Kidney capillary endothelial cell (primary cell): ENCODE results near the gene KCNS3.

Source experiments
- DNase-seq: peaks from one replicate; pipeline ENCODE4 v3.0.0-alpha.2; 2018; ENCODE audit warnings: low spot score

Gene KCNS3, protein sequence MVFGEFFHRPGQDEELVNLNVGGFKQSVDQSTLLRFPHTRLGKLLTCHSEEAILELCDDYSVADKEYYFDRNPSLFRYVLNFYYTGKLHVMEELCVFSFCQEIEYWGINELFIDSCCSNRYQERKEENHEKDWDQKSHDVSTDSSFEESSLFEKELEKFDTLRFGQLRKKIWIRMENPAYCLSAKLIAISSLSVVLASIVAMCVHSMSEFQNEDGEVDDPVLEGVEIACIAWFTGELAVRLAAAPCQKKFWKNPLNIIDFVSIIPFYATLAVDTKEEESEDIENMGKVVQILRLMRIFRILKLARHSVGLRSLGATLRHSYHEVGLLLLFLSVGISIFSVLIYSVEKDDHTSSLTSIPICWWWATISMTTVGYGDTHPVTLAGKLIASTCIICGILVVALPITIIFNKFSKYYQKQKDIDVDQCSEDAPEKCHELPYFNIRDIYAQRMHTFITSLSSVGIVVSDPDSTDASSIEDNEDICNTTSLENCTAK

DNA sequence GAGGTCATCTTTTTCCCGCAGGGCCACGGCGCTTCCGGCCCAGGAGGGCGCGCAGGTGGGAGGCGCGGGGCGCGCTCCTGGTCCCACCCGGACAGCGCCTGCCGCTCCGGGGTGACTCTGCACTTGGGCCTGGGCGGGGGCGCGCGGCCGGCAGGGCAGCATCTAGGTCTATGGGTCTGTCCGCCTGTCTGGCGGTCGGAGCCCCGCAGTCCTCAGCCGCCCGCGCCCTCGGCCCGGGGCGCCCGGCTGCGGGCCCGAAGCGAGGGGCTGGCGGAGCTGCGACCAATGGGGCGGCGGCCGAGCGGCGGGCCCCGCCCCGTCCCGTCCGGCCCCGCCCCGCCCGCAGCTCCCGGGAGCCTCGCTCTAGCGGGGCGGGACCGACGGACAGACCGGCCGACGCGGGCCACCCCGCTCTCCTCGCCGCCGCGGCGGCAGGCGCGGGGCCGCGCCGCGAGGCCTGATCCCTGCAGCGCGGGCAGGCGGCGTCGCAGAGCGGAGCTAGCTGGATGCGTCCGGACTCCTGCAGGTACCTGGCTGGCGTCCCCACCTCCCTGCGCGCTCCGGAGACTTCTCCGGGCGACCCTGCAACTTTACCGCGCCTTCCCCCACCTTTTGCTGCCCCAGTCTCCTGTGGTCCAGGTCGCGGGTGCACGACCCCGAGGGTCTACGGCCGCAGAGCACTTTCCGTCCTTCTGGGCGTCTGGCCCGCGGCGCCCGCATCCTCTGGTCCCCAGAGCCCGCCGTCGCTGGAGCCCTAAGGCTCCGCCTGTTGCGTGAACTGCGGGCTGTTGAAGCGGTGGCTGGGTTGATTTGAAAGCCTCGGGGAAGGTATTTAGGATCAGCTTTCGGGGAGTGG, at the start of gene KCNS3:
Gene KCNS3, plus strand, starts transcription at position 387 of the 856 bp plus-strand sequence. CDS start 52,342 bp downstream, outside the sequence.
- DNase-seq: peak; percentile 7

DNA sequence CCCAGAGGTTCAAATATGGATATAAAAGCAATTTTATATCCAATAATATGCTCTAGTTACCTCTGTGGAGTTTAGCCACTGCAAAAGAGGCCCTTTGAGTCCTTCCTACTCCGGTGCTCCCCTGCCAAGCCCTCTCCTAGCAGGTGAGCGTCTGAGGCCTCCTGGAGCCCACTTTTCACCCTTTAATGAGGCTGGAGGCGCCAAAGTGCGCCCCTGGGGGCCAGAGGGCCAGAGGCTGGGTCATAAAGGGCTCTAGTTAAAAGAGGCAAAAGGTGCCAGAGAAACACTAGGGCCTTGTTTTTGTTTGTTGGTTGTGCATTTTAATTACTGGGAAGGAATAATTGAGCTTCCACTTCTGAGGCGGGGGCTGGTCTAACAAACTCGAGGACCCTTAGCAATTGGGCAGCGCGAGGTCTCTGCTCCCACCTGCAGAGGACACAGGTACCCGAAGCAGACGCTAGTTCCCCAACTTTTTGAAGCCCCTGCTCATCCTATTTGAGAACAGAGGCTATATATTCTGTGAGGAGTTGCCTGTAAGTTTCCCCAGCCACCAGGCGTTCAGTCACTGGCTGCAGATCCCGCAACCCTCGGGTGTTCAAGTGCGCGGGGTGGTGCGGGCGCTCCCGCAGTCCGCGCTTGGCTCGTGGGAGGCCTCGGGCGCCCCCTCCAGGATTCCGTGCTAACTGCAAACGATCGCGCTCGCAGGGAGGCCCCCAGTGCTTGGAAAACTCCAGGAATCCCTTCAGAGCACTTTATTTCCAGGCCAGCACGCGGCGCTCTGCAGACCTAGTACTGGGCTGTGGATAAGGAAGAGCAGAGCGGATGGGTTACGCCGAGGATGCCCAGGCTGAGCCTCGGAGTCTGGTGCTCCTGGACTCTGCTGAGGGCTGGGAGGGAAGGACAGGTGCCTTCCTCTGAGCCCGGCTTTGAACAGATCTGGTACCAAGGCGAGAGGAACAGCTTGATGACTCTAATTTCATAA, 48.1 kb upstream of the KCNS3 start:
- peak; percentile 58 for DNase-seq

DNA sequence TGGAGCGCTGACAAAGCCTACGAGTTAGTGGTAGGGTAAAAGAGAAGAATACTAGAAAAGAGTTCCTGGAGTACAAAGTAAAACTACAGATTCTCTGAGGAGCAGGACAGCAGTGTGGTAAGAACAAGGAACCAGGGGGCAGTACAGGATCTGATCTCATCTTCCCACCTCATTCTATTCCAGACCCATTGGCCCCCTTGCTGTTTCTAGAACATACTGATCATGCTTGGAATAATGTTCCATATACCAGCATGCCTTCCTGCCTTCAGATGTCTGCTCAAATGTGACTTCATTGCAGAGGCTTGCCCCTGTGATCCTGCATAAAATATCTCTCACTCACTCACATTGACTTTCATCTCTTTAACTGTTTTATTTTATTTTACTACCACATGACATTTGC, 43.0 kb upstream of the KCNS3 start:
- no peak for DNase-seq

DNA sequence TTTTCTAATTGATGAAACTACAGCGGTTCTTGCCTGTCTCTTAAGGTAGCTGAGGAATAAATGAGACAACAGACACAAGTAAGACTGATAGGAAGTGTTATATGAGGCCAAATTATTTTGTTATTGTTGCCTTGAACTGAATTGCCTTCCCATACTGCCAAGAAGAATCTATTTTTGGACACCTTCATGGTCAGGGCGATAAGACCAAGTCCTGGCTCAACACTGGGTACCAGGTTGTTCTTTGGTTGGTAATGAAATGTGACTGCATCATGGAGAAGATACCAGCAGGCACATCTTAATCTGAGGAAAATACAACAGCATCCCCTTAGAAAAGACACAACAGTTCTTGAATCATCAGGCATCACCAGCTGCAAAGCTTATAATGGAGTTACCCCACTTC, 38.5 kb upstream of the KCNS3 start:
- DNase-seq: no peak

DNA sequence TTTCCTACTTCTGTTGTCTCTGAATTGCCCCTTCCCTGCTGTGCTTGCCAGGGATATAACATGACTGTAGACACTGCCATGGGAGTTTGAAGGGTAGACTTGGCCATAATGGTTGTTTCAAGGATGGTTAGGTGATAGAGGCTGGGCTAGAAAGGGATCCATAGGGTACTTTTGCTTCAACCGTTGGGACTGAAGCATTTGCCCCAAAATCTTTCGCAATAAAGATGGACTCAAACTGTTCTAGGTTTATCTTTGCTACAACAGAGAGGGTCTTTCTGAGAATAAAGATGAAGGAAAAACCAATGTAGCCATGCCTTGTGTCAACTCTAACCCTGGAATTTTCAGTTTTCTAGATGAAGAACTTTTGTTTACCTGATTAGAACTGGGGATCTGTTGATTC, 35.0 kb upstream of the KCNS3 start:
- DNase-seq: no peak

DNA sequence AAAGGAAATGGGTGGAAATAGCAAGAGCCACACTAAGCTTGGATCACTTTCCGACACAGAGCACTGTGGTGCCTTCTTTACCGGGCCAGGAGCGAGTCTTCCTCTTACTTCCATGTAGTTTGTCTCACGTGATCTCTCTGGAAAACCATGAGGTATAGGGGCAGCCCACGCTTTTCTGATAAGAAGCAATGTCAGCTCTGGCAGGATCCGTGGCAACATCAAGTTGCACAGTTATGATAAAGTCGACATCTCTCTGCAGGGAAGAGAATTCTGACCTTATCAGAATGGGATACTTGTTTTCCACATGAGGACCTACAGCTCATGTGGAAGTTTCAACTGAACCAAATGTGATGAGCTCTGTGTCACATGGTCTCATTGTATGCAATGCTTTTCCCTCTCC, 32.7 kb upstream of the KCNS3 start:
- DNase-seq: no peak

DNA sequence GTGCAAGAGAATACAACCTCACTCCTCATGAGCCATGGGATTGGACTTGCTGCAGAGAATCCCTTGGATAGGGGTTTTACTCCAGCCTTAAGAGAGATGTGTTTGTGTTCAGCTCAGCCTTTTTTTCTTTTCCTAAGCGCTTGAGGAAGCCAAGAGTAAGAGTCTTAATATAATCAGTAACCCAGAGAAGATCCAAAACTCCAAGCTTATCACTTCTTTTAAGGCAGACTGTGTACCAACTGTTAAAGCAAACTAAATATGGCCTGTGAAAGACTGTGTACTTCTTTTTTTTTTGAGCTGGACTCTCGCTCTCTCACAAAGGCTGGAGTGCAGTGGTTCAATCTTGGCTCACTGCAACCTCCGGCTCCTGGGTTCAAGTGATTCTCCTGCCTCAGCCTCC, 31.8 kb upstream of the KCNS3 start:
- no peak for DNase-seq

DNA sequence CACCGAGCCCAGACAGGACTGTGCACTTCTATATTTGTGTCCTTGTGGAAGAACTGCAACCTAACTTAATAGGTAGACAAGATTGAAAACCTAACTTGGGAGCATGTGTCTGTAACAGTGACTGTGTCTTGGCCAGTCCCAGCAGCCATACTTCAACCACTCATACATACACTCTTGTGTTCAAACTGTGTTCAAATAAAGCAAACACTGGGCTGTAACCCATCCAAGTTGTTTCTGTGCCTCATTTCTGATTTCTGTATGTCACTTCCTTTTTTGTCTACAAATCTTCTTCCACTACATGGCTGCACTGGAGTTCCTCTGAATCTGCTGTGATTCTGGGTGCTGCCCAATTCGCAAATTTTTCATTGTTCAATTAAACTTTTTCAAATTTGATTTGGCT, 31.2 kb upstream of the KCNS3 start:
- DNase-seq: no peak

DNA sequence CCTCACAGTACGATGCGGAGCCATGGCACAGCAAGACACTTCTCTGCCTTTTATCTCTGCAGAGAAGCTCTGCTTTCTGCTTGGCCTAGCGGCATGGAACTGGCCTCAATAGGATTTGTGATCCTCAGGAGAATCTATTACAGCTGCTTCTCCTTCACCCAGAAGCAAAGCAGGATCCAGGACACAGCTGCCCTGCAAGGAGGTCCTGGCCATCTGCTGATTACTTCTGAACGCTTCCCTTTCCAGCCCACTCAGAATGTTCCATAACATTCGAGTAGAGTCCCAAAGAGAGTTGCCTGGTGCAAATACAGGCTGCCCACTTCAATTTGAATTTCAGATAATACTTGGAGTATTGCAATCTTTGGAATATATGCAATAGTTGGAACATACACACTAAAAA, 29.2 kb upstream of the KCNS3 start:
- DNase-seq: no peak

DNA sequence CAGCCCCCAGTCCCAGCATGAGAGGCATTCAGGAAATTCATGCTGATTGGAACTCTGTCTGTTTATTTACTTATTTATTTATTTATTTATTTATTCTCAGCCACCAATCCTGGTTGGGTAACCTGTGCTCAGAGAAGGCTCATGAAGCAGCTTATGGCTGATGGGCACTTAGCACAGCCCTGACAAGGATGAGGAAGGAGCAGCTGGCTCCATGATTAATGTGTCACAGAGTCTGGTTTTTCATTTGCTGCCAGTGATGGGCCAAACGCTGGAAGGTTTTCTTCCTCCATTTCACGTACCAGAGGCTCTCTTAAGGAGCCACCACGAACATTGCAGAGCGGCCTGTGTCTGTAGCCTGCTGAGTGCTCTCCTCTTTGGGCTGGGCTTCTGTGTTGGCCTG, 28.3 kb upstream of the KCNS3 start:
- no peak for DNase-seq

DNA sequence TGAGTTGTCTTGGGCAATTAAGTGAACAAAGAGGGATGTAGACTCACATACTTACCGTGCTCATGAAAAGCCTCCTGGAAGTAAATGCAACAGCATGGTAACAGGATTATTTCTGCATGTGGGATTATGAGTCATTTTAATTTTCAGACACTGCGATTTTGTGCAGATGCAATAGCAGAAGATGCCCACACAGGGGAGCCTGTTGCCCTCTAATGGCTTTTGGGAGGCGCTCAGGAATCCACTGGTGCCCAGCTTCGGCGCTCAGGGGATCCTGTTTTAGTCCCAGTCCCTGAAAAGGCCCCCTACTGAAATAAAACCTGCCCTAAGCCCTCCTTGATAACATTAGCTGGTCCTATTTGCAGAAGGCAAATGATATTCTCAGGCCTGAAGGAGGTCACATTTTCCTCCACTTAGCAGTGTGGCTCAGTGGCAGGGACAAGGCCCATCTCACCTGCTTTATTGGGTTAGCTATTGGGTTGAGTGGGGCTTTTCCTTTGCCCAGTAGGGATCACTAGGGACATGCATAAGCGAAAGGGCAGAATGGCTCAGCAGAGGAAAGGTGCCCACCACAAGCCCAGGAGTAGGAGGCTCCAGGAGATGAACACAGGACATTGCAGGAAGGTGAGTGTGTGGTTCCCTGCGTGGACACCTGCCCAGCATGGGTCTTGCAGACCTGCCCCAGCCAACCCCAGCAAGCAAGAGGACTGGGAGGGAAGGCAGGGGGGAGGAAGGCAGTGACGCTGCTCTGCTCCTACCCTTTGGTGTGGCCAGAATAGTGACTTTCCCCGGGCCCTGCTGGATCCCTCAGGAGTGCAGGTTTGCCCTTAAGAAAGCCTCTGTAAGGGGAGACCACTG, 26.5 kb upstream of the KCNS3 start:
- peak; percentile 69 for DNase-seq

DNA sequence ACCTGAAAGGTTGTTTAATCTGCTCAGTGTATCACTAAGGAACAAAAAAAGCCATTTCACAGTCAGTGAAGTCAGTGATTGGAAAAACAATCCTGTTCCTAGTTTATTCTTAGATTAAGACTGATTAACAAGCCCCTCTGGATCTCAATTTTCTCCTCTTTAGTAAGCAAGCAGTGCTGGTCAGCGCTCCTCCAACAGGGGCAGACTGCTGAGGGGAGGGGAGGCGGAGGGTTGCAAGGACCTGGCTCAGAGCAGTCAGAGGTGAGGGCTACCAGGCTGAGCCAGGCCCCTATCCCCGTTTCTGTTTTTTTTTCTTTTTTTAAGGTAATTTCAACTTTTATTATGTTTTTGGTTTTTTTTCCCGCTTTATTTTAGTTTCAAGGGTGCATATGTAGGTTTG, 24.7 kb upstream of the KCNS3 start:
- no peak for DNase-seq

DNA sequence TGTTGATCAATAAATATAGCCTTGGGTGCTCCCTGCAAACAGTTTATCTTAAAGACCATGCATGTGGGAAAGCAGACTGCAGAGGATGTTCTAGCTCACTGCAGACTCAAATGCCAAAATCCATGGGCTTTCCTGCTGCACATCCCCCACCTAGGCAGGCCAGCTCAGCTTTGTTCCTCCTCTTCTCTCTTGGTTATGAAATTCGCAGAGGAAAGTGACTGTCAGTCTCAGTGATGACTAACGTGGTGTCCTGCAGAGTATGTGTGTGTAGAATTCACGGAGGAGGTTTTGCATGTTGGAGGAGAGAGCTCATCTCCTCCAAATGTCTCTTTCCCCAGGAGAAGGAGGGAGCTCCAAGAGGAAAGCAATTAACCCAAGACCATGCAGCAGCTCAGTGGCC, 21.4 kb upstream of the KCNS3 start:
- no peak for DNase-seq

DNA sequence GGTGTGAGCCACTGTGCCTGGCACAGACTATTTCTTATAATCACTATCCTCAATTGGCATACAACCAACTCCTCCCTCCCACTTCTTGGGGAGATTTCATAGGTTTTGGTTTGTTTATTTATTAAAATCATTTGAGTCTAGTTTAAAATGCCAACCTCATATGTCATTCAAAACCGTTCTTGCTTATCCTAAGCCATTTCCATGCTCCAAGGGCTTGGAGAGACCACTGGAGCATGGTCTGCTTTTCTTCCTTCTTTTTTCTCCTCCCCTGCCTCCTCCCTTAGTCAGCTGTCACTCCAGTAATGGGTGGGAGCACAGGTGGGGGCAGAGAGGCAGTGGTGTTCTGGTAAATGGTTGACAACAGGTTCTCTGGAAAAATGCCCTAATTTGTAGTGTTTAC, 20.4 kb upstream of the KCNS3 start:
- DNase-seq: no peak

DNA sequence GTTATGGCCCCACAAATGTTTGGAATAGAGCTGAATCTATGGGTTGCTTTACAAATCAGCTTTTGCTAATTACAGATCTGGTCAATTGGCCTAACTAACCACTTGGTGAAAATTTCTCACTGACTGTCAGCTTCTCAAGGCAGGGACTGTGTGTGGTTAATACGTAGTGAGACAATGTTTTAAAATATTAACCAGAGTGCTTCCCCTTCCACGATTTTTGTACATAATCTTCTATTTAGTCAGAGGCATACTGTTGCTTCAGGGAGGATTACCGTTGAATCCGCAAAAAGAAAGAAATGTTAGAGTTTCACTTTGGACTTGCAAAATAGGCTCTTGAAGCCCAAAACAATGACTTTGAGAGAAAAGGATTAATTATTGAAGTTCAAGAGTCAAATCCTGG, 14.9 kb upstream of the KCNS3 start:
- no peak for DNase-seq

DNA sequence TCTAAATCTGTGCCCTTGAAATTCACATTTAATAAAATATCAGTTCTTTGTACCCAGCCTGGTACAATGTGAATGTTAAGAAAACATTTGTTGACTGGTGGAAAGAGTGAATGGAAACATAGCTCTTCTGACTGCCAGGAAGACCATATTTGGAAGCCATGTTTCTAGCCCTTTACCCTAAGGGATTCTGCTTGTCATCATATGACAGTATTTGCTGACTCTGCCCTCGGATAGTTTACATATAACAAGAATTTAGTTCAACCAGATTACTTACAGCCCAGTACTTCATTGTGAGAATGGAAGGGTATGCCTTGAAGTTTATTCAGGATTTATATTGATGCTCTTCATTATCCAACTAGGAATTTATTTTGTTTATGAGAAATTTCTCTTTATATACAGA, 13.8 kb upstream of the KCNS3 start:
- DNase-seq: no peak

DNA sequence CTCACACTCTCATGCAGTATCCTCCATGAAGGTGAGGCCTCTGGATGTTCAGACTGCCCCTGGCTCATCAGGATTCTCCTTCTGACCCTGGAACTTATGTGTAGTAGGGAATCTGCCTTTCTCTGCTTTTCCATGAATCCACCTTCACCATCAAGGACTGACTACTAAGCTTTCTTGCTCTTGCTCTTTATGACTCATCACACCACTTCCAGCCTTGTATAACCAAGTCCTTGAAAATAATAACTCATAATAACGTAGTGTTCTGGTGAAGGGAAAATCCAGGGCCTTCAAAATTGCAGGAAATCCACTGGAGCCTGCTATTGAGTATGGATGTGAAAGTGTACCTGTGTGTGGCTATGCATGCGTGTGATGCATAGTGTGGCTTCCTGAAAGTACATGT, 11.3 kb upstream of the KCNS3 start:
- no peak for DNase-seq

DNA sequence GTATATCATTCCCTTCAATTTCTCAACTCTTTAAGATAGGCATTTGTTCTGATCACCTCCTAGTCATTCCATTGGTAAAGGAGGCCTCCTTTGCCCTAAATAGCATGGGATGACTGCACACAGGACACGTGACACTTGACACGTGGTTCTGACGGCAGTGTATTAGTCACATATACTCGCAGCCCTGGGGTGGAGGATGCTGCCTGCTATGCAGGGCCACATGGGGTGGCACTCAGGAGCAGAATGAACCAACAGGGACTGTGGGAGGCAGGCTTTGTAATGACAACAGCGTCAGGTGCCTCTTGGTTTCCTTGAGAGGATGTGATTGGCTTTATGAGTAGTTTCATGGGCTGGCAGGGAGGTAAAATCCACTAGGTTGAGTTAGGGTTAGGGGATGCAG, 9.3 kb upstream of the KCNS3 start:
- DNase-seq: no peak

DNA sequence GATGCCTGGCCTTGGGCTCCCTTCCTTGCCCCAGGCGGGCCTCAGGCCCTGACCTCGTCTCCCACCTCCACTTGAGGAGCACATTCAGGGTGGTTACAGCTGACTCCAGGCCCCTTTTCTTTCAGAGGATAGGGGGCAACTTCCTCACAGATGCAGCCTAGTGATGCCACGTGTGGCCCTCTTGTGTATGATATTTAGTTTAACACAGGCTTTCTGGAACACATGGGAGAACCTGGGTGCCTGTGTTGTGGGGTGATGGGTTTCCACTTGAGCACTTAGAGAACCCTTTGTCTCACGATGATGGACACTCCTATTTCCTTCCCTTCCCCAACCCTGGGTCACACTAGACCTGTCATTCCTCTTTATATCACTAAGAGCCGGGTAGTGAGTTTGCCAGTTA, 6.8 kb upstream of the KCNS3 start:
- DNase-seq: no peak

DNA sequence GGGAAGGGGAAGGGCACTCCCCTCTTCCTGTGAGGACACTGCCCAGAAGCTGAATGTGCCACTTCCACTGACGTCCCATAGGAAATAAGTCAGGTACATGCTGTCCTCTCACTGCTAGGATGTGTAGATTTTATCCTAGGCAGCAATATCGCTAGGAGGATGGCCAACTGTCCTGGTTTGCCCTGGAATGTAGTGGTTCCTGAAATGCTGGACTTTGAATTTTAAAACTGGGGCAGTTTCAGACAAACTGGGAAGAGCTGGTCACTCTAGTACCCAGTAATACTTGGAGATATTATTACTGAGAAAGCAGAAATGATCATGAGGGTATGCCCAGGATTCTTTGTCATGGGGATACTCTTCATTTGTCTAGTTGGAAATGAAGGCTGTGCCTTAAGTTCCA, 5.4 kb upstream of the KCNS3 start:
- DNase-seq: no peak

DNA sequence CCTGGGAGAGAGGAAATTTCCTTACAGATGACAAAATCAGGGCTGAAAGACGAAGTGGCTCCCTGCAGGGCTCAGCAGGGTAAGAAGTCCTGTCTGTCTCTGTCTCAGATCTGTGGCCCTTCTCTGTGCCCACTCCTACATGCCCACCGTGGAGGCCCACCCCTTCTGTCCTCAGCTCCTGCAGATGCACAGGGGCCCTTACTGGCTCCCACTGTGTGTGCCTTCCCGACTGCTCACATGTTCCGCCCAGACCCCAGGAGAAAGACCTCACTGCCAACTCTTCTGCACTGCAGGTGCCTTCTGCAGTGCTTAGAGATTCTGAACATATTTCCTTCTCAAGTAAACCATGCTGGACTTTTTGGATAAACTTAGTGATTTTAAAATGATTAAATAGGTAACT, 1.9 kb upstream of the KCNS3 start:
- no peak for DNase-seq
